Measurements from ENCODE around the gene PRRC2B. TPM values are rescaled to one million over a fixed set of nuclear protein-coding genes. Genes with fewer than 3 reads are reported as not detected.

PRRC2B gene
- total and polyA plus RNA-seq, 2 experiments from 2014 or later, result 45.0 to 193 TPM

DNA sequence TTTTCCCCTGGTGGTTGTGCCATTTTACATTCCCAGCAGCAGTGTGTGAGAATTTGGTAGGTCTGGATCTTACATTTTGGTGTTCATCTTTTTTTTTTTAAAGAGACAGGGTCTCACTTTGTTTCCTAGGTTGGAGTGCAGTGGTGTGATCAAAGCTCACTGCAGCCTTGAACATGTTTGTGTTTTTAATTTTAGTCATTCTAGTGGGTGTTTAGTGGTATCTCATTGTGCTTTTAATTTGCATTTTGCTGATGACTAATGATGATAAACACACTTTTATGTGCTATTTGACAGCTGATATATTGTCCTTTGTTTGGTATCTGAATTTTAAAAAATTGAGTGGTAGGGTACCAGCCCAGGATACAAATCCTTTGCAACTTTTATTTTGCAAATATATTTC, 55.4 kb downstream of the PRRC2B start (continued):
- TF ChIP-seq, protein P1, sequence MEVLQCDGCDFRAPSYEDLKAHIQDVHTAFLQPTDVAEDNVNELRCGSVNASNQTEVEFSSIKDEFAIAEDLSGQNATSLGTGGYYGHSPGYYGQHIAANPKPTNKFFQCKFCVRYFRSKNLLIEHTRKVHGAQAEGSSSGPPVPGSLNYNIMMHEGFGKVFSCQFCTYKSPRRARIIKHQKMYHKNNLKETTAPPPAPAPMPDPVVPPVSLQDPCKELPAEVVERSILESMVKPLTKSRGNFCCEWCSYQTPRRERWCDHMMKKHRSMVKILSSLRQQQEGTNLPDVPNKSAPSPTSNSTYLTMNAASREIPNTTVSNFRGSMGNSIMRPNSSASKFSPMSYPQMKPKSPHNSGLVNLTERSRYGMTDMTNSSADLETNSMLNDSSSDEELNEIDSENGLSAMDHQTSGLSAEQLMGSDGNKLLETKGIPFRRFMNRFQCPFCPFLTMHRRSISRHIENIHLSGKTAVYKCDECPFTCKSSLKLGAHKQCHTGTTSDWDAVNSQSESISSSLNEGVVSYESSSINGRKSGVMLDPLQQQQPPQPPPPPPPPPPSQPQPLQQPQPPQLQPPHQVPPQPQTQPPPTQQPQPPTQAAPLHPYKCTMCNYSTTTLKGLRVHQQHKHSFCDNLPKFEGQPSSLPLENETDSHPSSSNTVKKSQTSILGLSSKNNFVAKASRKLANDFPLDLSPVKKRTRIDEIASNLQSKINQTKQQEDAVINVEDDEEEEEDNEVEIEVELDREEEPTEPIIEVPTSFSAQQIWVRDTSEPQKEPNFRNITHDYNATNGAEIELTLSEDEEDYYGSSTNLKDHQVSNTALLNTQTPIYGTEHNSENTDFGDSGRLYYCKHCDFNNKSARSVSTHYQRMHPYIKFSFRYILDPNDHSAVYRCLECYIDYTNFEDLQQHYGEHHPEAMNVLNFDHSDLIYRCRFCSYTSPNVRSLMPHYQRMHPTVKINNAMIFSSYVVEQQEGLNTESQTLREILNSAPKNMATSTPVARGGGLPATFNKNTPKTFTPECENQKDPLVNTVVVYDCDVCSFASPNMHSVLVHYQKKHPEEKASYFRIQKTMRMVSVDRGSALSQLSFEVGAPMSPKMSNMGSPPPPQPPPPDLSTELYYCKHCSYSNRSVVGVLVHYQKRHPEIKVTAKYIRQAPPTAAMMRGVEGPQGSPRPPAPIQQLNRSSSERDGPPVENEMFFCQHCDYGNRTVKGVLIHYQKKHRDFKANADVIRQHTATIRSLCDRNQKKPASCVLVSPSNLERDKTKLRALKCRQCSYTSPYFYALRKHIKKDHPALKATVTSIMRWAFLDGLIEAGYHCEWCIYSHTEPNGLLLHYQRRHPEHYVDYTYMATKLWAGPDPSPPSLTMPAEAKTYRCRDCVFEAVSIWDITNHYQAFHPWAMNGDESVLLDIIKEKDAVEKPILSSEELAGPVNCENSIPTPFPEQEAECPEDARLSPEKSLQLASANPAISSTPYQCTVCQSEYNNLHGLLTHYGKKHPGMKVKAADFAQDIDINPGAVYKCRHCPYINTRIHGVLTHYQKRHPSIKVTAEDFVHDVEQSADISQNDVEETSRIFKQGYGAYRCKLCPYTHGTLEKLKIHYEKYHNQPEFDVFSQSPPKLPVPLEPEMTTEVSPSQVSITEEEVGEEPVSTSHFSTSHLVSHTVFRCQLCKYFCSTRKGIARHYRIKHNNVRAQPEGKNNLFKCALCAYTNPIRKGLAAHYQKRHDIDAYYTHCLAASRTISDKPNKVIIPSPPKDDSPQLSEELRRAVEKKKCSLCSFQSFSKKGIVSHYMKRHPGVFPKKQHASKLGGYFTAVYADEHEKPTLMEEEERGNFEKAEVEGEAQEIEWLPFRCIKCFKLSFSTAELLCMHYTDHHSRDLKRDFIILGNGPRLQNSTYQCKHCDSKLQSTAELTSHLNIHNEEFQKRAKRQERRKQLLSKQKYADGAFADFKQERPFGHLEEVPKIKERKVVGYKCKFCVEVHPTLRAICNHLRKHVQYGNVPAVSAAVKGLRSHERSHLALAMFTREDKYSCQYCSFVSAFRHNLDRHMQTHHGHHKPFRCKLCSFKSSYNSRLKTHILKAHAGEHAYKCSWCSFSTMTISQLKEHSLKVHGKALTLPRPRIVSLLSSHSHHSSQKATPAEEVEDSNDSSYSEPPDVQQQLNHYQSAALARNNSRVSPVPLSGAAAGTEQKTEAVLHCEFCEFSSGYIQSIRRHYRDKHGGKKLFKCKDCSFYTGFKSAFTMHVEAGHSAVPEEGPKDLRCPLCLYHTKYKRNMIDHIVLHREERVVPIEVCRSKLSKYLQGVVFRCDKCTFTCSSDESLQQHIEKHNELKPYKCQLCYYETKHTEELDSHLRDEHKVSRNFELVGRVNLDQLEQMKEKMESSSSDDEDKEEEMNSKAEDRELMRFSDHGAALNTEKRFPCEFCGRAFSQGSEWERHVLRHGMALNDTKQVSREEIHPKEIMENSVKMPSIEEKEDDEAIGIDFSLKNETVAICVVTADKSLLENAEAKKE (CRISPR knock-in tag; IDR thresholded peaks at IDR 0.05), result no peak
- no peak for TF ChIP-seq STAT1 (IDR thresholded peaks at IDR 0.05; ENCODE audit: unreplicated experiment)
- no peak for TF ChIP-seq CREB1 (CRISPR knock-in tag; IDR thresholded peaks at IDR 0.05; ENCODE audit: low read depth)

DNA sequence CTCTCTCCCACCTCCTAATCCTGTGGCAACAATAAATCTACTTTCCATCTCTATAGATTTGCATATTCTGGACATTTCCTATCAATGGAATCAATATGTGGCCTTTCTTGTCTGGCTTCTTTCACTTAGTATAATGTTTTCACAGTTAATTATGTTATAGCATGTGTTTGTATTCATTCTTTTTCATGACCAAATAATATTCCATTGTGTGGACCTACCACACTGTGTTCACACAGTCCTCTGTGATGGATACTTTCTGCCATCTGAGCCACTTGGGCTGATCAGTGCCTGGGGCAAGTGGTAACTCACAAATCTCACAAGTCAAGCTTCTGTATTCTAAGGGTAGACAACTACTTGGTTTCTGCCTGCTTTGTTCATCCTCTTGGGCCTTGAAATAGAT, 60.1 kb downstream of the PRRC2B start:
- peaks cover 80% of the 10 kb centered on the region for H3K36me3 ChIP-seq (ENCODE audit: insufficient read depth)
- H2AFZ ChIP-seq, result no peak overlapping the region
- DNase-seq (ENCODE audit: low spot score), result no peak
- TF ChIP-seq NANOG (IDR thresholded peaks at IDR 0.05; ENCODE audit: borderline replicate concordance), result no peak
- TF ChIP-seq POLR2AphosphoS5 (IDR thresholded peaks at IDR 0.05; ENCODE audit: low read depth), result no peak
- TF ChIP-seq, protein P1 (CRISPR knock-in tag; IDR thresholded peaks at IDR 0.05), result no peak
- no peak for TF ChIP-seq ZNF114 (CRISPR knock-in tag; IDR thresholded peaks at IDR 0.05)
- no peak for TF ChIP-seq EZH2phosphoT487 (IDR thresholded peaks at IDR 0.05; ENCODE audit: unreplicated experiment)
- TF ChIP-seq JUNB (IDR thresholded peaks at IDR 0.05; ENCODE audit: unreplicated experiment), result no peak
- H3K9me3 Mint-ChIP-seq, result no peaks in the 10 kb centered on the region; the same call in 2 of the 3 replicates
- no peaks in the 10 kb centered on the region for H3K4me1 ChIP-seq (ENCODE audit: insufficient read depth)
- ATAC-seq, result no peak
- peaks cover 54% of the 10 kb centered on the region for H4K20me1 ChIP-seq (replicated peaks; ENCODE audit: insufficient read depth)
- peaks cover 83% of the 10 kb centered on the region for H3K79me2 ChIP-seq (replicated peaks; ENCODE audit: insufficient read depth)
- H3K27ac Mint-ChIP-seq, result no peak overlapping the region
- no peaks in the 10 kb centered on the region for H3K4me1 Mint-ChIP-seq
- no peak overlapping the region for H3K4me2 ChIP-seq
- H3K36me3 Mint-ChIP-seq (ENCODE audit: low read depth), result peaks cover 93% of the 10 kb centered on the region
- peaks cover 58% of the 10 kb centered on the region for H3F3A ChIP-seq (replicated peaks; ENCODE audit: low read depth)
- no peak overlapping the region for H3K4me3 ChIP-seq
- no peak overlapping the region for H3K27ac ChIP-seq (ENCODE audit: low read depth)
- no peak overlapping the region for H3K4me3 Mint-ChIP-seq
- no peaks in the 10 kb centered on the region for H3K27me3 ChIP-seq (ENCODE audit: insufficient read depth)
- H3K27me3 Mint-ChIP-seq (ENCODE audit: insufficient read depth, low read depth, poor library complexity), result peaks cover 1% of the 10 kb centered on the region
- no peaks in the 10 kb centered on the region for H3K9me2 ChIP-seq (ENCODE audit: insufficient read depth)
